HUES64 (cell line): Measurements from ENCODE around the gene MRPL39.
"Not testable (repeated sequence)": the region's sequence is repeated elsewhere in the genome, so short reads cannot be mapped to it uniquely, and the experiment has no call there.

Experiments
- H3K27ac ChIP-seq: 2 replicates; pipeline ENCODE4 v1.7.0; 2013; ENCODE audit warnings: low read depth, low read length, inconsistent platforms
- H3K27me3 ChIP-seq: 2 replicates; pipeline ENCODE4 v1.6.1; 2013; ENCODE audit warnings: mild to moderate bottlenecking, low read length; ENCODE audit not compliant: insufficient read depth
- H3K36me3 ChIP-seq: 2 replicates; pipeline ENCODE4 v1.6.1; 2013; ENCODE audit warnings: mild to moderate bottlenecking, low read length; ENCODE audit not compliant: insufficient read depth
- H3K4me1 ChIP-seq: 2 replicates; pipeline ENCODE4 v1.6.1; 2013; ENCODE audit warnings: mild to moderate bottlenecking, low read length, moderate library complexity; ENCODE audit not compliant: insufficient read depth
- H3K4me3 ChIP-seq: 2 replicates; pipeline ENCODE4 v1.5.1; 2013; ENCODE audit warnings: mild to moderate bottlenecking, low read length, moderate library complexity
- H3K9ac ChIP-seq: 2 replicates; pipeline ENCODE4 v1.6.1; 2013; ENCODE audit warnings: mild to moderate bottlenecking, low read depth, low read length
- H3K9me3 ChIP-seq: 2 replicates; pipeline ENCODE4 v1.6.1; 2013; ENCODE audit warnings: low read depth, low read length; ENCODE audit not compliant: insufficient read depth
- WGBS: fragments of 150-250, 120-280 bp; methylation state at CpG from one replicate; pipeline ENCODE4 v1.1.7; 2013; ENCODE audit warnings: missing lambda C conversion rate; 5-methylcytosine and 5-hydroxymethylcytosine counted together

MRPL39 gene

GRCh38 chr21:25637851-25638659 is 30.8 kb upstream of the MRPL39 start:
- Histone ChIP-seq H3K4me3 (peak overlapping the region; percentile 72), H3K4me1 (peaks cover 8% of the 10 kb centered on the region; the same call in 1 of the 2 replicates), H3K27ac (no peak overlapping the region), H3K9me3 (no peaks in the 10 kb centered on the region), H3K36me3 (no peaks in the 10 kb centered on the region), H3K27me3 (peaks cover 36% of the 10 kb centered on the region), H3K9ac (no peak overlapping the region)
- 56% methylated on average over 4 of the region's 5 CpGs for WGBS

DNA sequence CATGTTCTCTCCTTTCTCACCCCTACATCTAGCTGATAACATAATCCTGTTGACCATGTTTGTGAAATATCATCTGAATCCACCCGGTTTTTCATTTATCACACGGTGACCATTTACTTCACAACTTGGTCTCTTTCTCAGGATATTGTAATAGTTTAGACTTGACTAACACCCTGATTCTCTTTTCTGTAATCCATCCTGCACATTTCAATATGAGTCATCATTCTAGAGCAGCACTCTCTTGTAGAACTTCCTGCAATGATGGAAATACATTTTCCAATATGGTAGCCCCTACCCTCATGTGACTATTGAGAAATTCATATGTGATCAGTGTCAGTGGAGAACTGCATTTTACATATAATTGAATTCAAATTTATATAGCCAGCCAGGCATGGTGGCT is 29.4 kb upstream of the MRPL39 start:
- no peaks in the 10 kb centered on the region for H3K9me3 ChIP-seq
- H3K36me3 ChIP-seq = no peaks in the 10 kb centered on the region
- no peak overlapping the region for H3K9ac ChIP-seq
- no peak overlapping the region for H3K4me3 ChIP-seq
- H3K4me1 ChIP-seq = peaks cover 8% of the 10 kb centered on the region; the same call in 1 of the 2 replicates
- 88% methylated on average over 2 of the region's 2 CpGs for WGBS
- H3K27me3 ChIP-seq = peaks cover 36% of the 10 kb centered on the region
- no peak overlapping the region for H3K27ac ChIP-seq

GRCh38 chr21:25635310-25635709 is 28.0 kb upstream of the MRPL39 start:
- Histone ChIP-seq H3K9me3 (no peaks in the 10 kb centered on the region), H3K9ac (no peak overlapping the region), H3K27ac (no peak overlapping the region), H3K4me1 (peaks cover 8% of the 10 kb centered on the region; the same call in 1 of the 2 replicates), H3K36me3 (no peaks in the 10 kb centered on the region), H3K4me3 (no peak overlapping the region), H3K27me3 (peaks cover 21% of the 10 kb centered on the region)
- WGBS = 82% methylated on average over 8 of the region's 8 CpGs

- Histone ChIP-seq H3K9ac (no peak overlapping the region), H3K4me1 (no peaks in the 10 kb centered on the region), H3K4me3 (no peak overlapping the region), H3K36me3 (no peaks in the 10 kb centered on the region), H3K27me3 (no peaks in the 10 kb centered on the region), H3K27ac (no peak overlapping the region), H3K9me3 (no peaks in the 10 kb centered on the region)
- 100% methylated on average over 2 of the region's 2 CpGs for WGBS
Measured at GRCh38 chr21:25632296-25632695, 25.0 kb upstream of the MRPL39 start.

GRCh38 chr21:25626757-25627156 is 19.5 kb upstream of the MRPL39 start:
- H3K9me3 ChIP-seq = no peaks in the 10 kb centered on the region
- 81% methylated on average over 2 of the region's 2 CpGs for WGBS
- H3K4me3 ChIP-seq = no peak overlapping the region
- no peak overlapping the region for H3K27ac ChIP-seq
- no peaks in the 10 kb centered on the region for H3K4me1 ChIP-seq
- no peaks in the 10 kb centered on the region for H3K27me3 ChIP-seq
- no peak overlapping the region for H3K9ac ChIP-seq
- H3K36me3 ChIP-seq = no peaks in the 10 kb centered on the region

DNA sequence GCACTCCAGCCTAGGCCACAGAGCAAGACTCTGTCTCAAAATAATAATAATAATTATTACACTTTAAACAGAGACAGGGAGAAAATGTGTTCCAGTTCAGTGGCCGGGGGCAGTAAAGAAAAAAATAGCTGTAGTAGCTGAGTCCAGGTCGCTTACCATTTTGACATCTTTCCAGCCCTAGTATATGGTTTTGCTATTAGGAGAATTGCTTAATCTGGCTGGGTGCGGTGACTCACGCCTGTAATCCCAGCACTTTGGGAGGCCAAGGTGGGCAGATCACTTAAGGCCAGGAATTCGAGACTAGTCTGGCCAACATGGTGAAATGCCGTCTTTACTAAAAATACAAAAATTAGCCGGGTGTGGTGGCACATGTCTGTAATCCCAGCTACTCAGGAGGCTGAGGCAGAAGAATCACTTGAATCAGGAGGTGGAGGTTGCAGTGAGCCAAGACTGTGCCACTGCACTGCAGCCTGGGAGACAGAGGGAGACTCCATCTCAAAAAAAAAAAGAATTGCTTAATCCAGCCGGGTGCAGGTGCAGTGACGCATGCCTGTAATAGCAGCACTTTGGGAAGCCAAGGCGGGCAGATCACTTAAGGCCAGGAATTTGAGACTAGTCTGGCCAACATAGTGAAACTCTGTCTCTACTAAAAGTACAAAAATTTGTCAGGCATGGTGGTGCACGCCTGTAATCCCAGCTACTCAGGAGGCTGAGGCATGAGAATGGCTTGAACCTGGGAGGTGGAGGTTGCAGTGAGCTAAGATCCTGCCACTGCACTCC is 18.7 kb upstream of the MRPL39 start:
- H3K9me3 ChIP-seq, H3K27me3 ChIP-seq, H3K27ac ChIP-seq, H3K4me1 ChIP-seq, H3K9ac ChIP-seq, H3K36me3 ChIP-seq, H3K4me3 ChIP-seq: not testable (repeated sequence)
- whole genome bisulfite sequencing = 94% methylated on average over 11 of the region's 11 CpGs

- 100% methylated on average over 1 of the region's 1 CpG for WGBS
- H3K36me3 ChIP-seq = no peaks in the 10 kb centered on the region
Measured at GRCh38 chr21:25625036-25625435, 17.8 kb upstream of the MRPL39 start.

GRCh38 chr21:25624511-25624910 is 17.2 kb upstream of the MRPL39 start:
- H3K4me3 ChIP-seq = no peak overlapping the region
- H3K36me3 ChIP-seq = no peaks in the 10 kb centered on the region
- H3K27ac ChIP-seq = no peak overlapping the region
- no peaks in the 10 kb centered on the region for H3K9me3 ChIP-seq
- H3K27me3 ChIP-seq = no peaks in the 10 kb centered on the region
- no peaks in the 10 kb centered on the region for H3K4me1 ChIP-seq
- H3K9ac ChIP-seq = no peak overlapping the region
- WGBS = 81% methylated on average over 4 of the region's 4 CpGs

More at GRCh38 chr21:25625036-25625435, 17.8 kb upstream of the MRPL39 start:
- H3K9me3 ChIP-seq = no peaks in the 10 kb centered on the region
- no peaks in the 10 kb centered on the region for H3K27me3 ChIP-seq
- H3K27ac ChIP-seq = no peak overlapping the region
- H3K4me1 ChIP-seq = no peaks in the 10 kb centered on the region
- no peak overlapping the region for H3K9ac ChIP-seq
- H3K4me3 ChIP-seq = no peak overlapping the region

GRCh38 chr21:25619198-25619597 is 11.9 kb upstream of the MRPL39 start:
- no peaks in the 10 kb centered on the region for H3K36me3 ChIP-seq
- H3K9ac ChIP-seq = no peak overlapping the region
- no peak overlapping the region for H3K4me3 ChIP-seq
- H3K27ac ChIP-seq = no peak overlapping the region
- 94% methylated on average over 2 of the region's 2 CpGs for WGBS
- no peaks in the 10 kb centered on the region for H3K27me3 ChIP-seq
- H3K9me3 ChIP-seq = no peaks in the 10 kb centered on the region
- peaks cover 7% of the 10 kb centered on the region for H3K4me1 ChIP-seq

GRCh38 chr21:25615880-25616279 is 8.6 kb upstream of the MRPL39 start:
- Histone ChIP-seq H3K4me3 (no peak overlapping the region), H3K9ac (no peak overlapping the region), H3K4me1 (peaks cover 7% of the 10 kb centered on the region), H3K27me3 (no peaks in the 10 kb centered on the region), H3K27ac (no peak overlapping the region), H3K36me3 (no peaks in the 10 kb centered on the region), H3K9me3 (no peaks in the 10 kb centered on the region)
- 85% methylated on average over 3 of the region's 3 CpGs for WGBS

DNA sequence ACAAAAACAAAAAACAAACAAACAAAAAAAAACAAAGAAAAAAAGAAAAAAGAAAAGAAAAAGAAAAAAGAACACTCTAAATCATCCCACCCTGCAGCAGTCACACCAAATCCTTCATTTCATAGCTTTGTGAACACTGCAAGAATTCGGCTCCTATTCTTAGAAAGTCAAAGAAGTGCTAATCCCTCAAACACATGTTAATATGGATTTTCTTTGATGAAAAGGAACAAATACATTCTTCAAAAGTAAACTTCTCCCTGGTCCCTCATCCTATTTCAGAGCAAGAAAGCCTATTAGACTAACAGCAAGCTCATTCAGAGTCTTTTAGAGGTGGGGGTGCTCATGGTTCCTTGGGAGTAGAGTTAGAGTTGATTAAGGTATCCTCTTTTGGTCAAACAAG is 7.2 kb upstream of the MRPL39 start:
- Histone ChIP-seq H3K27ac (no peak overlapping the region), H3K9me3 (no peaks in the 10 kb centered on the region), H3K9ac (no peak overlapping the region), H3K36me3 (no peaks in the 10 kb centered on the region), H3K4me3 (no peak overlapping the region), H3K27me3 (no peaks in the 10 kb centered on the region), H3K4me1 (peaks cover 7% of the 10 kb centered on the region)
- WGBS = 75% methylated on average over 1 of the region's 1 CpG
